GM20000 (cell line): Measurements from ENCODE around the gene MGA.

Source experiments
- DNase-seq: peaks from one replicate; pipeline ENCODE4 v3.0.0; 2012; ENCODE audit warnings: low spot score
- TF ChIP-seq, protein P1 (sequence below): IDR thresholded peaks from 2 replicates; pipeline ENCODE4 v1.5.1; 2012; ENCODE audit warnings: mild to moderate bottlenecking, control low read depth; ENCODE audit errors: extremely low read depth, missing control alignments

MGA gene

DNA sequence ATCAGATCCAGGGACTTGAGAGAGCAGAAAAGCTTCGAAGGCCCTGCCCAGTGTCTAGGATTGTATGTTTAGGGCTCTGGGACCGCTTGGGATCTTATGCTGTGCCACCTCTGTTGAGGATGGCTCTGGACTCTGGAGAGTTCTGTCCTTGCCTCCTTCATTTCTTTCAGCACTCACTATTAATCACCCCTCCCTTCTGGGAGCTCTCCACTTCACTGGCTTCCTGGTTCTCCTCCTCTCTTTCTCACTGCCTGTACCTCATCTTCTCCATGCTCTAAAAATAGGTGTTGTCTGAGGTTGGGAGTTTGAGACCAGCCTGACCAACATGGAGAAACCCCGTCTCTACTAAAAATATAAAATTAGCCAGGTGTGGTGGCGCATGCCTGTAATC lies 131.3 kb downstream of the MGA start:
- TF ChIP-seq, protein P1, sequence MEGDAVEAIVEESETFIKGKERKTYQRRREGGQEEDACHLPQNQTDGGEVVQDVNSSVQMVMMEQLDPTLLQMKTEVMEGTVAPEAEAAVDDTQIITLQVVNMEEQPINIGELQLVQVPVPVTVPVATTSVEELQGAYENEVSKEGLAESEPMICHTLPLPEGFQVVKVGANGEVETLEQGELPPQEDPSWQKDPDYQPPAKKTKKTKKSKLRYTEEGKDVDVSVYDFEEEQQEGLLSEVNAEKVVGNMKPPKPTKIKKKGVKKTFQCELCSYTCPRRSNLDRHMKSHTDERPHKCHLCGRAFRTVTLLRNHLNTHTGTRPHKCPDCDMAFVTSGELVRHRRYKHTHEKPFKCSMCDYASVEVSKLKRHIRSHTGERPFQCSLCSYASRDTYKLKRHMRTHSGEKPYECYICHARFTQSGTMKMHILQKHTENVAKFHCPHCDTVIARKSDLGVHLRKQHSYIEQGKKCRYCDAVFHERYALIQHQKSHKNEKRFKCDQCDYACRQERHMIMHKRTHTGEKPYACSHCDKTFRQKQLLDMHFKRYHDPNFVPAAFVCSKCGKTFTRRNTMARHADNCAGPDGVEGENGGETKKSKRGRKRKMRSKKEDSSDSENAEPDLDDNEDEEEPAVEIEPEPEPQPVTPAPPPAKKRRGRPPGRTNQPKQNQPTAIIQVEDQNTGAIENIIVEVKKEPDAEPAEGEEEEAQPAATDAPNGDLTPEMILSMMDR = no peak
- DNase-seq = no peak

DNA sequence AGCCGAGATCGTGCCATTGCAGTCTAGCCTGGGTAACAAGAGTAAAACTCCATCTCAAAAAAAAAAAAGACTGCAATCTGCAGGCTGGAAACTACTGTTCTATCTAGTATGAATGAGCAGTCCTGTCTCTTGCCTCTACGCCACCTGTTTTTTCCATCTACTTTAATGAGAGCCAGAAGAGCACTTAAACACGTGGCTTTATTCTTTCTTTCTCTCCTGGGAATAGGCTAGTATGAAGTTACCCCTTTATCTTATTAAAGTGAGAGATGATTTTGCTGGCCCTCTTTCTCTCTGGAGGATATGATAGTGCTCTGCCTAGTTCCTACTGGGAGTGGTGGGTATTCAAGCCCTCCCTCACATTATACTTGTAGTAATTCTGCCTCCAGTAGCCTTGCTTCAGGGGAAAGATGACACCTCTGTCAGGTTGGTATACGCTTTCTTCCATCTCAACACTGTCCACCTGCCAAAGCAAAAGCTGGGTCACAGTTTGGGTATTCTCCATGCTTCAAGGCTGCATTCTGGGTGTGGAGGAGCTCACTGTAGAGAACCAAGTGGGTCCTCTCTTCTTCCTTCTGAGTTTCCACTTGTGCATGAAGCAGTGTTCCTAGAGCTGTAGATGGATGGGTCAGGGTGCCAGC lies 131.9 kb downstream of the MGA start:
- DNase-seq = no peak
- TF ChIP-seq, protein P1 = no peak

DNA sequence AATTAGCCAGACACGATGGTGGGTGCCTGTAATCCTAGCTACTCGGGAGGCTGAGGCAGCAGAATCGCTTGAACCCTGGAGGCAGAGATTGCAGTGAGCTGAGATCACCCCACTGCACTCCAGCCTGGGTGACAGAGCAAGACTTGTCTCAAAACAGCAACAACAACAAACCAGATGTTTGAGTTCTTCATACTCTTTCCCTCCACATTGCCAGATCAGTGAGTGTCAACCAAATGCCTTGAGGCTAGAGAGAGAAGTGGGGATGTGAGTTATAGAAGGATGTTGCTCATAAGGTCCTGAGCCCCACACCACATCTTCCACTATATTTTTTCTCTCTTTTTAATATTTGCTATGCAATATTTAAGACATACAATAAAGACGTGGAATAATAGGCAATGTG lies 133.9 kb downstream of the MGA start:
- no peak for DNase-seq
- TF ChIP-seq, protein P1 = no peak

DNA sequence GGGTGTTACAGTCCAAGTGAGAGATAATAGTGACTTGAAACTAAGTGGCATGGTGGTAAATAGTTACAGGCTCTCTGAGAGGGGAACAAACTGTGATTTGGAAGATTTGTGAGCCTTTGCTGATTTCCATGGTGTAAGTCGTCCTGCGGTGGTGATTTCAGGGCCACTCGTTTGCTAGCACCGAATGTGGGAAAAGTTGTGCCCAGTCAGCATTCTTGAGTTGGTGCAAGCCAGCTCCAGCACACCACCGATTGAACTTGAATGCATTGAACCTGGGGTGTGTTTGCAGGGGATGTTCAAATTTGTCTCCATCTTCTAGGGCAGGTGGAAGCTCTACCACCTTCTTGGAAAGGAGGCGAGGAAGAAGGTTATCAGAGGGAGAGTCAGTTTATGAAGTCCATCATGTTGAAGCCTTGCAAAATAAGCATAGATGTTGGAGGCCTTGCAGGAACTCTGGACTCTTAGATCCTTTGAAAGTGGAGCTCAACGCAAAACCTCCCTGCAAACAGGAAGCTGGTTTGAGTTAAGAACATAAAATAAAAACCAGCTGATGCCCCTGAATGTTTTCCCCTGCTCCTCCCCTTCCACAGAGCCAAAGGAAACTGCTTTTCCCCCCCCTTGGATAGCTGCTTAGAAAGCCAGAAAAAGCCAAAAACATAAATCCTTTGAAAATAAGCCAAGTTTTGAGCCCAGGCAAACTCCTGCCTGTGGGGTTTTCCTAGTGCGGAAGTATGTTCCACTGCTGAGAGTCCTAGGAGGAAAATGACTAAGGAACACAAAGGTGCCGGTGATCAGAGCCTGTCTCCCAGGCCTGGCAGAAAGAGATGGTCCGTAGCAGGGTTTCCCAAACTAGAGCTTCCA lies 136.0 kb downstream of the MGA start:
- TF ChIP-seq, protein P1 = no peak
- DNase-seq = no peak

DNA sequence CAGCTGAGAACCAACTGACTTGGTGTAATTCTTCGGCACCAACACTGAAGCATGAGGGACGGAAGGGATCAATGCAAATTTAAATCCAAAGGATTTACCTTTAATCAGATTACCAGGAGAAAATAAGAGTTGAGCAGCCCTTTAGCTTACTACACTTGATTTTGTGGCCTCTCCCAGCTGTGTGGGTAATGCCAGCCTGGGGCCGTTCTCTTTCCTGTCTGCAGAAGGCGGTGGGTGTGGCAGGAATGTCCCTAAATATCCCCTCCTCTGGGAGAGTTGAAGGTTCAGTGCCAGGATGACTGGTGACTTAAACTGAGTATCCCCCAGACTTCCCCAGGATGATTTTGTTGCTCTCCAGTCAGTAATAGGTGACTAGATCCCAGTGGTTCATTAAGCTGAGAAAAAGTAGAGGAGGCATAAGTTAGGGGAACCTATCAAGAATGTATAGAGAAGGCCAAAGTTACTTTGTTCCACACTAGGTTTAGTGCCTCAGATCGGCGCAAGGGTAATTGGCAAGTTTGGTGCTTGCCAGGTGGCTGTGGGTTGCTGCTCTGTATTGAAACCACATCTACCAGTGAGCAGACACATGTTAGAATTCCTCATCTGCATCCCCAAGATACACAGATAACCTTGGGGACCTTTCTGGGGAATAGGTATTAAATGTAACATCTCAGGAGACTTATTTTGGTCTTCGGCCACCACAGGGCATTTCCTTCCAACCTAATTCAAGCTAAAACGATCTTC lies 137.2 kb downstream of the MGA start:
- TF ChIP-seq, protein P1 = no peak
- no peak for DNase-seq

DNA sequence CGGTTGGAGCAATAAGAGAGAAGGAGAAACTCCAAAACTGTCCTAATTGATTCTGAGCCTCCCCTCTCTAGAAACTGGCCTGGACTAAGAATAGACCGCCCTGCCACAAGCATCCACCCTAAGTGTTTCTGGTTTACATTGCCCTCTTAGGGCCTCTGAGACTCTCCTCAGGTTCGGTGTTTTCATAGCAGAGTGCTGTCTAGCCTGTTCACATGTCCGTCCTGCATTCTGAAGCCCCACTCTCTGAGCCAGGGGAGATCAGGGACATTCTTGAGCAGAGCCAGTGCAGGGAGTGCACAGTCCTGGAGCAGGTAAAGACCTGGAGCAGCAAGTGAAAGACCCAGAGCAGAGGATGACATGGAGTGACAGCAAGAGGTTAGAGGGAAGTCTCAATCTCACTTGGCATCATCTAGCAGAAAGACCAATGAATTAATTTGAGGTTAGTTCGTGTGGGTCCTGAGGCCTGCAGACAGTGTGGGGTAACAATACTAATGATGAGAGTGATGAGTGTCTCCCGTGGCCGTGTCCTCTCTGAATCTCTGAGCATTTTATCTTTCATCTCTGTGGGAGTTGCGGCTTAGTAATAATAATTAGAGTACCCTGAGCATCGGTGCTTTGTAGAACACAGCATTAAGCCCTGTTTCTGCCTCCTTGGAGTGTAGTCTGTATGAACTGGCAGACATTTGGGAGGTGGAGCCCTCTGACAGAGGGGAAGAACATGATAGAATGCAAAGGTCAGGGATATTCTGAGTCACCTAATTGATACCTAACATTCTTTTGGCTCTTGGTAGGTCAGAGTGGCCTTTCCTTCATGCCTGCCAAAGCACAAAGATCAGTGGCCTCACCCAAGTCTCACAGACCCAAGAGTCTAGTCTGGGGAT lies 138.6 kb downstream of the MGA start:
- TF ChIP-seq, protein P1 = no peak
- no peak for DNase-seq
